ENCODE measurements around the gene HDHD2.
A peak's percentile ranks its signal among the peaks of the same experiment; 100 is the strongest.

Gene HDHD2

DNA sequence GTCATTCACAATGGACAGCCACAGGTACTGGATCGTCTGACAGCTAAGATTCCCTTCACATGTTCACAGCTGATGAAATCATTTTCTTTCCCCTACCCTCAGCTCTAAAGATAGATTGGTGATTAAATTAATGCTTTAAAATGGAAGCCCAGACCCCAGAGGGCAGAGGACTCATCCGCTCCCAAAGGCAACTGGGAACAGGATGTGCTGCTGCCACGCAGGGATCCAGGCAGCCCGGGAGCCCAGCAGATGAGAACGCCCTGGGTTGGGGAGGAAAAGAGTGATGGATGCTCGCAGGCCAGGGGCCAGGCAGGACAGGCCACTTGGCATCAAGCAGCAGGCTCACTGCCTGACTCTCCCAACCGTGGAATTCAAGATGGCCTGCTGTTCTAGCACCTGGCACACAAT, 41.3 kb downstream of the HDHD2 start:
- in situ Hi-C loops (cut with HindIII; ENCODE audit: low sequenced_read_pairs) = no loop called here

GRCh38 chr18:47108373-47108772, 41.9 kb downstream of the HDHD2 start:
- no peak for DNase-seq (ENCODE audit: low read depth)
- in situ Hi-C loops (cut with HindIII; ENCODE audit: low sequenced_read_pairs) = no loop called here
- H3K4me3 ChIP-seq (ENCODE audit: low read depth, low read length) = no peak overlapping the region
- no peak for TF ChIP-seq CTCF (IDR thresholded peaks at IDR 0.05; ENCODE audit: low read depth, low read length, missing control alignments)

More for the DNA sequence above, 41.3 kb downstream of the HDHD2 start:
- DNase-seq (ENCODE audit: low read depth) = no peak
- no peak overlapping the region for H3K4me3 ChIP-seq (ENCODE audit: low read depth, low read length)
- TF ChIP-seq CTCF (IDR thresholded peaks at IDR 0.05; ENCODE audit: low read depth, low read length, missing control alignments) = no peak

DNA sequence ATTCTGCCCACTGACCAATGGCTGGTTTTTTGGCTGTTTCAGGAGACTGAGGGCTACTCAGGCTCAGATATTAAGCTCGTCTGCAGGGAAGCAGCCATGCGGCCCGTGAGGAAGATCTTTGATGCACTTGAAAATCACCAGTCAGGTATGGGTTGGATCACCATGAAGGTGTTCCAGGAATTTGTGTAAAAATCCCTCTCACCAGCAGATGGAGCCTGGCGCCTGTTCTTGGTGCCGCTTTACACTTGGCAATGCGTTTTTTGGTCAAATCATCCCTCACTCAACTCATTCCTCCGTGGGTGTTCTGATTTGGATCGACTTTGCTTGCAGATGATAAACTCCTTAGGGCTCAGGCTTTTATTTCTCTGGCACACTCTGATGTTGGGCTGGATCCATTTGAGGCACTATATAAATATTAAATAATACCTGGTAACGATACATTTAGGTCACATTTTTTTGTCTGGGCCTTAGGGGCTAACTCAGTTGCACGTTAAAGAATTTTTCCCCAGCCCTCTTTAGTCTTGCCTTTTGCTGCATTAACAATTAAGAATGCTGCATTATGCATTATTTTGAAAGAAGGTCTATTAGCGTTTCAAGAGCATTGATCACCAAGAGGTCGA, 50.0 kb downstream of the HDHD2 start:
- peak; percentile 82 for TF ChIP-seq CTCF (IDR thresholded peaks at IDR 0.05; ENCODE audit: low read depth, low read length, missing control alignments)
- in situ Hi-C loops (cut with HindIII; ENCODE audit: low sequenced_read_pairs) = no loop called here
- peak; percentile 23 for DNase-seq (ENCODE audit: low read depth)
- H3K4me3 ChIP-seq (ENCODE audit: low read depth, low read length) = no peak overlapping the region

DNA sequence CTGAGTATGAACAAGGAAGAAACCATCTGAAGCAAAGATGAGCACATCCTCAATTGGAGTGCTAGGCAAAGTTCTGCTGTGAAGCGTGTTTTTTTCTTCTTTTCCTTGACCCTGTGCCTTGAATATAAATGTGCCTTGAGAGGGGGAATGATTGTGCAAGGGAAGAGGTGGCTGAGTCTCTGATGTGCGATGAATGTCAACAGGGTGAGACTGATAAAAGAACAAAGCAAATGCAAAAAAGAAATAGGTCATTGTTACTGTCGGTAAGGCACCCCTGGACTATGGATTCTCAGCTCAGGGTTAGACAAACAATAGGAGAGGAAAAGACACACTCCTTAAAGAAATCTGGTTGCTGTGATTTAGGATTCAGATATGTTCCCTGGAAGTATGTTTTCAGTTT, 54.5 kb downstream of the HDHD2 start:
- no peak for TF ChIP-seq CTCF (IDR thresholded peaks at IDR 0.05; ENCODE audit: low read depth, low read length, missing control alignments)
- DNase-seq (ENCODE audit: low read depth) = no peak
- H3K4me3 ChIP-seq (ENCODE audit: low read depth, low read length) = no peak overlapping the region
- in situ Hi-C loops (cut with HindIII; ENCODE audit: low sequenced_read_pairs) = no loop called here

DNA sequence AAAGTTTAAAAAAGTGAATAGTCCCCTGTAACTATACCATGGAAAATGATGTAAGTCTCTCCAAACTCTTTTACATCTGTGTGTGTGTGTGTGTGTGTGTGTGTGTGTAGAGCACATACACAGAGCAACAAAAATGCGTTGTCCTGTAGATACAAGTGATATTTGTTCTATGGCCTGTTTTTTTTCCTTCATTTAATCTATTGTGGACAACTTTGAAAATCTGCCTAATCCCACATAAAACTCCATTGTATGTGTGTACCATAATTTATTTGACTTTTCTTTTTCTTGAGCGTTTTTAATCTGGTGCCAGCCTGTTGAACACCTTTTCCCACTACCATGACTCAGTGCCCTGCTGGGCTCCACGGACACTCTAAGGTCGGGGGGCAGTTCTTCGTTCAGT, 62.6 kb downstream of the HDHD2 start:
- DNase-seq (ENCODE audit: low read depth) = no peak
- no peak for TF ChIP-seq CTCF (IDR thresholded peaks at IDR 0.05; ENCODE audit: low read depth, low read length, missing control alignments)

GRCh38 chr18:47081578-47081977, 68.7 kb downstream of the HDHD2 start:
- H3K4me3 ChIP-seq (ENCODE audit: low read depth, low read length) = no peak overlapping the region
- no peak for TF ChIP-seq CTCF (IDR thresholded peaks at IDR 0.05; ENCODE audit: low read depth, low read length, missing control alignments)
- DNase-seq (ENCODE audit: low read depth) = no peak
- in situ Hi-C loops (cut with HindIII; ENCODE audit: low sequenced_read_pairs) = no loop called here

More for the DNA sequence above, 62.6 kb downstream of the HDHD2 start:
- no peak overlapping the region for H3K4me3 ChIP-seq (ENCODE audit: low read depth, low read length)
- in situ Hi-C loops (cut with HindIII; ENCODE audit: low sequenced_read_pairs) = no loop called here
